Right renal pelvis (tissue), 4 donors: ENCODE data around the gene TOX2. TPM values are rescaled to one million over a fixed set of nuclear protein-coding genes. Genes with fewer than 3 reads are reported as not detected.

Experiments
- DNase-seq, 4 donors: peaks; one replicate each; pipeline ENCODE4 v3.0.0-alpha.2; 2013; ENCODE audit warnings: low read depth in 4 of 4, low spot score in 3 of 4, missing footprints in 1 of 4
- polyA plus RNA-seq, 4 donors: library from polyadenylated mRNA; unstranded; fragments of 120-200 nt; gene quantifications; one replicate each; pipeline ENCODE4 v1.2.1, GENCODE V29; 2013; ENCODE audit not compliant: insufficient read length in 4 of 4

The TOX2 gene
- polyA plus RNA-seq, 4 donors, result 3.8 to 5.1 (median 4.2) TPM

DNA sequence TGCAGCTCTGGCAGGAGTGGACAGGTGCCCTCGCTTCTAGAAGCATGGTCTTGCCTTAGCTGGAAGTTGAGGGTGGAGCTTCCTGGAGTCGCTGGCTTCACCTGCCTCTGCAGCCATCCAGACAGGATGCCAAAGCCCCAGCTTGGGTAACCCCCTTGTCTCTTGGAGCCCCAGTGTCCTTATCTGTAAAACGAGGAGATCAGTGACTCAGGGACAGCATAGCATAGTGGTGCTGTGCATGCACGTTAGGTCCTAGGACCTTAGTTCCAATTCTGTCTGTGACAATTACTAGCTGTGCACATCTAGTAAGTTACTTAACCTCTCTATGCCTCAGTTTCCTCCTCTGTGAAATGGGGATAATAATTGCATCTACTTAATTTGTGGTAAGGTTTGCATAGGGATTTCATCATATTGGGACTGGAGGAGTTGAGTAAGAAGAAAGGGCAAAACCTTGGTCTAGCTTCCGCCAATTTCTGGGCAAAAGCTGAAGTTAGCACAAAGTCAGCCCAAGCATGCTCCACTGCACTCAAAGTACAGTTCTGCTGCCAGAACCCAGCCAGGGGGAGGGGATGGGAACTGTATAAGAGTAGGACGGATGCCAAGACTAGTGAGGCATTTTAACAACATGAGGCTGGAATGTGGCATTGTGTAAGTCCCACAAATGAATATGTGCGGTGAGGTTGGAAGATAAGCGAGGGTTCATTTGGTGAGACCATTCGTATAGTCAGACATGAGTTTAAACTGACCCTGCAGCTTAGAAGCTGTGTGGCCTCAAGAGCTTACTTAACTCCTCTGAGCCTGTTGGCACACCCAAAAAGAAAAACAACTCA lies 24.5 kb downstream of the TOX2 start:
- DNase-seq, result peak in 3 of 4 donors; percentile 35 to 58 (median 45)

DNA sequence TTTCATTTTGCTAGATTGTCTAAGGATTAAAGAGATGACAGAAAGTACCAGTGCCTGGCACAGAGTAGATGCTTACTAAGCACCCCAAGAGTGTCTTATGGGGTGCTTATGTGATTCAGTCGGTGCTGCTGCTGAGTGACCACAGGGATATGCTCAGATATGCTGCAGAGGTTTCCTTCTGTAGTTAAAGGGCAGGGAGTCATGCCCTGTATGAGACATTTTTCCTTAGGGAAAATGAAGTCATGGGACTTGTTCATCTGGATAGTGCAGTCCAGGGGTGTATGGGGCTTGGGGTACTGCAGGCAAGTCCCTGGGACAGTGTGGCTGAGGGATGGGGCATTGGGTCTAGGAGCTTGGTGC lies 25.1 kb downstream of the TOX2 start:
- DNase-seq, result no peak

DNA sequence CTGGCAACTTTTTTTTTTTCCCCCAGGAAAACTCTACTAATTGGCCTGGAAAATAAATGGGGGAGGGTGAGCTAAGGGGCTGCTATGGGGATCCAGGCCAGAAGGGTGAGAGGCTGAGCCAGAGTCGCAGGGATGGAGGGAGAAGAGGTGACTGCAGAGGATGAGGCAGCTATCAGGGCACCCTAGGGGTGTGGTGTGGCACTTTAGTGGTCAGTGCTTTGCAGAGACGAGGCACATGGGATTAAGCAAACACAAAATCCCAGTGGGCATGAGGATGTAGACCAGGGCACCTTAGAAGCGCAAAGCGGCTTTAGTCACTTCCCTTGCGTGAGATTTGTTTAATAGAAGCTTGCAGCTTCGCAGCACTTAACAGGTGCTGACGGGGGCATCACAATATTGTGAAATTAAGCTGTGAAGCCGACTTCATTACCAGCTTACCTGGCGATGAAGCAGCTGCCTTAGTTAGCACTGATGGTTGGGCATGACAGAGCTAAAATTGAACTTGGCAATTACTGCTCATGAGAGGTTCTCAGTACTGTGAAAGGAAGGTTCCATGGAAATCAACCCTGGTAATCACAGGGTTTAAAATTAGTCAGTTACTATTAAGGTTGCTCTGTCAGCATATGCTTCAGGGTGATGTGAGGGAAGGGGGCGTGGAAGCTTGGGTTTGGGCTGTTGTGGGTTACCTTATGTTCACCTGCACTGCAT lies 26.0 kb downstream of the TOX2 start:
- DNase-seq, result no peak

DNA sequence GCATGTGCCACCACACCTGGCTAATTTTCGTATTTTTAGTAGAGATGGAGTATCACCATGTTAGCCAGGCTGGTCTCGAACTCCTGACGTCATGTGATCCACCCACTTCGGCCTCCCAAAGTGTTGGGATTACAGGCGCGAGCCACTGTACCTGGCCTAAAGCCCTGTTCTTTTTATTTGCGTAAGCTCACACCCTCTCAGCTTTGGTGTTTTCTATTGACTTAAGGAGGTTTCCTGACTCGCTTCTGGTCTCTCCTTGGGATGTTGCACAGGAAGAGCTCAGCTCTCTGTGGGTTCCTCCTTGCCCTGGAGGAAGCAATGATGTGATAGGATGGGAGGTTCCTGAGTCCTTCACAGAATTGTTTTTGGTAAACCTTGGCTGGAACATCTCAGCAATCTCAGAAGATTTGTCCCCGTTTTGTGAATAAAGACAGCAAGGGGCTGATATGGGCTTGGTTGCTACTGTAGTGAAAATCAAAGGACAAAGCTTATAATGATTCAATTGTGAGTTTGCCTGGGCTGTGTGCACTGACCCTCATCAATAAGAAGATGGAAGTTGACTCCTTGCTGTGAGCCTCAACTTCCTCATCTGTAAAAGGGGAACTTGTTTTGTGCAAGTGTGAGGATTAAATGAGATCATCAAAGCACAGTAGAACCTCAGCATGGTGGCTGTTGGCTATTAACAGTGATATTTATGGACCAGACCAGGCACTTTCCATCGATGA lies 27.0 kb downstream of the TOX2 start:
- DNase-seq, result no peak

DNA sequence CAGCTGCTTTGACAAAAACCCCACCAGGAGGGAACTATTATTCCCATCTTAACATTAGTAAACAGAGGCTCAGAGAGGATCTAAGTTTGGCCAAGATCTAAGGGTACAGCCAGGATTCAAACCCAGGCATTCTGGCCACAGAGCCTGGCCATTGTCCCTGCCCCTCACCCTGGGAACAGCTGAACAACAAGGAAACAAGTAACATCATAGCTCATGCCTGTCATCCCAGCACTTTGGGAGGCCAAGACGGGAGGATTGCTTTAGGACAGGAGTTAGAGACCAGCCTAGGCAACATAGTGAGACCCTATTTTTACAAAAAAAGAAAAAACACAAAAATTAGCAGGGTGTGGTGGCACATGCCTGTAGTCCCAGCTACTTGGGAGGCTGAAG lies 27.5 kb downstream of the TOX2 start:
- DNase-seq, result no peak

DNA sequence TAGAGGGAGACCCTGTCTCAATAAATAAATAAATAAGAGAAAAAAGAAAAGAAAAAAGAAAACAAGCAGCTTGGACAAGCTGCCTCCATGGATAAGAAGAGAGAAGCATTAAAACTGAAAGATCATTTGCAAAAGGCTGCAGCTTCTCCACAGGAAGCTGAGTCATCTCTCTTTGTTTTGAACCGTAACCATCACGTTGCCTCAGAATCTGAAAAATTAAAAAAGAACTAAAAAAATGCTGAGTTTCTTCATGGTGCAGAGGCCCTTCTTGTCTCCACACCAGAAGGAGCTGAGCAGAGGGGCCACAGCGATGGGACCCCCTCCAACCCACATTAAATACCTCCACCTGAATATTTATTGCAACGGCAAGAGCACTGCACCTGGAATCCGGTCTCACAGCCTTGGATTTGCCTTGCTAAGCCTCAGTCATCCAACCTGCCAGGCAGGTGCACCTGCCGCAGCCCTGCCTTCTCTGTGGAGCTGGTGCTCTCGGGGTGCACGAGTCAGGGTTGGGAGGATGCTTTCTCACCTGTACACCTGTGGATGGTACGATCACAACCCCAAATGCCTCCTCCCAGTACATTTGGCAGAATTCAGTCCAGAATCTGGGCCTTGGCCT lies 28.1 kb downstream of the TOX2 start:
- DNase-seq, result no peak

DNA sequence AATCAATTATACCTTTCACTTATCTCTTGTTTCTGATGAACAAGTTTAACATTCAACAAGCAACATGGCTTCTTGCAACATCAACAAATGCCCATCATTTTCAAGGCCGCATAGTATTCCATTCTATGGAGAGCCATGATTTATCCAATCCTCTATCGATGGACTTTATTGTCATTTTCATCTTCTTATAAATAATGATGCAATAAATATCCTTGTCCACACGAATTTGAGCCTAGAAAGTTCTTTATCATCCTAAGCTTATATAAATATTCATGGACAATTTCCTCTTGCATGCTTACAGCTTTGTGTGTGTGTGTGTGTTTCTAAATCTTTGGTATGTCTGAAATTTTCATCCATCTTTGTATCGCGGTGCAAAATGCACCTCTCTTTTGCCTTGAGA lies 29.1 kb downstream of the TOX2 start:
- DNase-seq, result no peak

DNA sequence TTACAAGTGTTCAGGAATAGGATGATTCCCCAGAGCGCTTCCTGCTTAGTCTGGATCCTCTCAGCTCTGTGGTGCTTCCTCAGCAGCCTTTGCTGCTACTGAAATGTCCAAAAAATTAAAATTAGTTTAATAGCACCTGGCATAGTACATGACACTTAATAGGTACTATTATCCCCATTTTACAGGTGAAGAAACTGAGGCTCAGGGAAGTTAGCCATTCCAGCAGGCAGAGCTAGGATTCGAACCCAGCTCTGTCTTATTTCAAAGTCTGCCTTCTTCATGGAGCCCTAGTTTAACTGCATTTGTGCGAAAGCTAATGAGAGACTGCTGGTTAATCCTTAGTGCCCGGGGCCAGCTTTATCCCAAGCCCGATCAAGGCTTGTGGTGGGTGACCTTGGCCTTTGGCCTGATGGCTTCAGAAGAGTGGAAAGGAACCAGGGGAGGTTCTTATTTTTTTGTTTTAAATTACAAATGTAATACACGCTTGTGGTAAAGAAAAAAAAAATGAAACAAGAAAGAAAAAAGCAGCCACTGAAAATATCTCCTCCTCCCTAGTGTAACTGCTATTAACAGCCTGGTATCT lies 30.1 kb downstream of the TOX2 start:
- DNase-seq, result no peak

DNA sequence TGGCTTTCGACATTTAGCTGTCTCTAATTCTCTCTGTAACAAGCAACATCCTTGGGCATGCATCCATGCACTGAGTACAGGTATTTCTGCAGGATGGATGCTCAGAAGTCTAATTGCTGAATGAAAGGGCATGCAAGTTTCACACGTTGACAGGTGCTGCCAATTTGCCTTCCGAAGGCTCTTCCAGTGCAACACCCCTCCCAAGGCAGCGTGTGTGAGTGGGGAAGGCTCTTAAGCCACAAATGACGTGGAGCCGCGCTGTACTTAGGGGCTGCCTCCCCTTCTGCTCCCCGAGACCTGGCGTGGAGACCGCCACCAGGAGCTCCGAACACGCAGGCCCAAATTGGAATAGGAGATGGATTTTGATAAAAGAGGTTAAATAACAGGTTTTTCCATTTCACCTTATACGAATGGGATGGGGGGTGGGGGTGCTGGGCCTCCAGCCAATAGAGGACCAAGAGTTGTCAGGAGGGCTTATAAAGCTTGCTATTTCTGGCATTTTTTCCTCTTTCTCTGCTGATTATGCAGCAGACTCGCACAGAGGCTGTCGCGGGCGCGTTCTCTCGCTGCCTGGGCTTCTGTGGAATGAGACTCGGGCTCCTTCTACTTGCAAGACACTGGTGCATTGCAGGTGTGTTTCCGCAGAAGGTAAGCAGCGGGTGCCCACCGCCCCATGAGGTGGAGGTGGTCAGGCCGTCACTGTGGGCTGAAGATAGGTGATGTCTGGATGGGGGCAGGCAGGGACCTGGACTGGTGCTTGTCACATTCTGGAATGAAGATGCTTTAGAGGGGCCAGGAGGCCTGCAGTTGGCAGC lies 30.9 kb downstream of the TOX2 start:
- DNase-seq, result no peak

DNA sequence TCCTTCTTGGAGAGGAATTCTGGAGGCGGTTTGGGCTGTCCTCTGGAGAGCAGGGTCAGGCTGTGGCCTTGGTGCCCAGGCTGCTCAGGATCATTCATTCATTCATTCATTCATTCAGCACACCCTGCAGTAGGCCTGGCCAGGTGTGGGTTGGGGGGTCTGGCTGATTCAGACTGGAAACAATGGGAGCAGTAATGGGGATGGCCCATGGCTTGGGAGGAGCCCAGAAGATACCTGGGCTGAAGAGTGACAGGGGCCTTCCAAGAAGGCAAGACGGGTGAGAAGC lies 31.5 kb downstream of the TOX2 start:
- no peak for DNase-seq

DNA sequence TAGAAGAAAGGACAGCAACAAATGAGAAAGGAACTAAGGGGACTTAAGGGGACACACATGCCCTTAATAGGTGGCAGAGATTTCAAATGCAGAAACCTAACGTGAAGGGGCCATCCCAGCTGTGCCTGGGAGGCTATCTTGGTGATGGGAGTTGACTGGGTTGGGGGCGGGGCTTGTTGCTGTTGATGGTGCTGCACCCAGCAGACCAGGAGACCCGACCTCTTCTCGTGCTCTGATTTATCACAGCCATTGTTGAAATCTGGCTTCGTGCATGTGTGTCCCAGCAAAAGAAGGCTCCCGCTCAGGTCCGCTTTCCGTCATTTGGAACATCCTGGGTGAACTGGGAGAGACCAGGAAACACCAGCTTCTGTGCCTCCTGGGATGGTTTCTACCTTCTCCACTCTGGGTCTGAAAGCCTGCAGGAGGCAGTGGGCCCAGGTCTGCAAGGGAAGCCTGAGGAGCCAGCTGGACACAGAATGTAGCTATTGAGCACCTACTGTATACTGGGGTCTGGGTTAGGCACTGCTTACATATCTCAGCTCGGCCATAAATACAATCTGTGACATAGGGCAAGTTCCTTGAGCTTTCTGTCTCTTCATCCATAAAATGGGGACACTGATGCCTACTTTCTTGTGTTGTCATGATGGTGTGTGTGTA lies 32.1 kb downstream of the TOX2 start:
- no peak for DNase-seq

DNA sequence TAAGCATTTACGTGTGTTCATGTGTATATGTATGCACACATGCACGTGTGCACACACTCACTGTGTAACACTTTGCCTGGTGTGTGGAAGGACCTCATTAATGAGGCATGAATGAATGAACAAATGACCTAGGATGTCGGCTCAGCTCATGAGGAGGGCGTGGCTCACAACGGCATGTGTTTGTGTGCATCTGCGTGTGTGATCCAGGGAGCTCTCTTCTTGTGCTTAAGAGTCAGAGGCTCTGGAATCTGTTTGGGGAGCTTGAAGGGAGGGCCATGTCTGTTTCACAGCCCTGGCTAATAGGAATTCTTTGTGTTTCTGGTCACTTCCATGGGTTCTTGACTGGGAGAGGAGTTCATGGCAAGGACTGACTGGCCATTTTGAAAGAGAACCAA lies 32.7 kb downstream of the TOX2 start:
- DNase-seq, result no peak

DNA sequence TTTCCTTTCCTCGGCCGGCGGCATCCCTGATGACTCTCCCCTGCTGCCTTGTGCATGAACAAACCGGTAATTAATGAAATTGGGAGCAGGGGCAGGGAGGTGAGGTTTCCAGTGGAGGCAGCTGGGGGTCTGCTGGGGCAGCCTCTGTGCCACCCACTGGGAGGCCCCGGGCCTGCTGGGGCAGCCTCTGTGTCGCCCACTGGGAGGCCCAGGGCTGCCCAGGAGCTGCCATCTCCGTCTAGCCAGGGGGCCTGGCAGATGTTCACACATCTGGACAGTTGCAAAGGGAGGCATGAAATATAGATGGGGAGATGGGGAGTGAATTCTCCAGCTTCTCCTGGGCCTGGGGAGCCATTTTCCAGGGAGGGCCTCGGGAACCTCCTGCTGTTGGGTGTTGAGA lies 33.8 kb downstream of the TOX2 start:
- DNase-seq, result no peak

DNA sequence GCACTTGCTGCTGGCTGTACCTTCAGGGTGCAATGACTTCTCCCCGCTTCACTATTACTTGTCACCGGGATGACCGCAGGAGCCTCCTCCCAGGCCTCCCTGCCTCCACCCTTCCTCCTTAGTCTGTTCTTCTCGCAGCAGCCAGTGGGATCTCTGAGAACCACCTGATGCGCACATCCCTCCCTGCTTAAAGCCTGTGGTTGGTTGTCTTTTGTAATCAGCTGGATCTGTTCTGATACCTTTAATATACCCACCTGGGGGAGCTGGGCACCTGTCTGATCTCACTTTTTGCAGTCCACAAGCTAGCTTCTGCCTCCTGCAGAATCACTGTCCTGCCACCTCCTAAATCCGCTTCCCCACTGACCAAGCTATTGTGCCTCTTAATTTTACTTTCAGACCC lies 34.6 kb downstream of the TOX2 start:
- no peak for DNase-seq

DNA sequence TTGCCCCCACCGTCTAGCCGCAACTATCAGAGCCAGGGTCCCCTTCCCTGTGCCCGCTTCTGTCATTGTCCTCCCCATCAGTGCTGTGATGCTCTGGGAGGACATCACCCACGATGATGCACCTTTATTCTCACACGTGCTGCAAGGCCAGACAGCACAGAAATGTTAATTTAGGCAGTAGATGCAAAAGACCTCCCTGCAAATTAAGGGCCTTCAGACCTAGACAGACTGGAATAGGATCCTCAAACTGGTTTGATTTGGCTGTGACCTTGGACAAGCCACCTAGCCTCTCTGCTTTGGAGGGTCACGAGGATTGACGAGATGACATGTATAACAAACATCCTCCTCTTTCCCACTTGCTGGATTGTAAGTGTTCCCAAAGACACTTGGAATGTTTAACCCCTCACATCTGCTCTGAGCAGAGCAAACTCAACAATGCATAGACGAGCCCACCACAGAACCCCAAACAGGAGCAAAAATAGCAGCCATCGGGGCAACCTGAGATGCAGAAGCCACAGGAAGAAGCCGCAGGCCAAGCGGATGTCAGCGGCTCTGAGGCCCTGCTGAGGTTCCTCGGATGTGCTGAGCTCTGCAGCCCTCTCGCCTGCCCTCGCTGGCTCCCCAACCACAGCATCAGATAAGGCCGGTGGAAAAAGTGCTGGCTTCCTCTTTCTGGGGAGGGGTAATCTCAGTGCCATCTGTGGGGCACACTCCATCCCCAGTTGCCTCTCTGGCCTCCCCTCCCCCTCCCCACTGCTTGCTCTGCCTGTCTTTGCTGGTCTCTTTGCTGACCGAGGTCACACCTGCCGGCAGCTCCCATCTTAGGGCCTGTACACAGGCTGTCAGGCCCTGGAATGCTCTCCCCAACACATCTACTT lies 35.3 kb downstream of the TOX2 start:
- DNase-seq, result no peak

DNA sequence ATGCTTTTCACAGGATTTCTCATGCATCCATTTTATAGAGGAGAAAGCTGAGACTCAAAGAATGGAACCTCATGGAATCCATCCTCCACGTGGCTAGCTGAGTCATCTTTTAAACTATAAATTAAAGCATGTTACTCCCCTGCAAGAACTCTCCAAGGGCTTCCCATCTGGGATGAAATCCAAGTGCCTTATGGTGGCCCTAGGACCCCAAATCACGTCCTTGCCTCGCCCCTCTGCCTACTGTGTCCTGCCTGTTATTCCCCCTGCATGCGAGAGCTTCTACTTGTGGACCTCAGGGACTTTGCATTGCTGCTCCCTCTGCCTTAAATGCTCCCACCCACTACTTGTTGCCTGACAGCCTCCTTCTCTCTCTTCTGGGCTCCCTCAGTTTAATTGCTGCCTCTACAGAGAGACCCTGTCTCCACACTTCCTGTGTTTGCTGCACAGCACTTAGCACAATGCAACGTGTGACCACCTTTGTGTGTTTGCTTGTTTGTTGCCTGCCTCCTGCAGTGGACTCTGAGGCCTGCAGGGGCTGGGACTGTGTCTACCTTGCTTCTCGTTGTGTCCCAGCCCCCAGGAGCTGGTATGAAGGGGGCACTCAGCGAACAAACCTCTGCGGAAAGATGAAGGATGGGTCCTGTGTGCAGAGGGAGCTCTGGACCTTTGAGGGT lies 39.4 kb downstream of the TOX2 start:
- DNase-seq, result no peak

DNA sequence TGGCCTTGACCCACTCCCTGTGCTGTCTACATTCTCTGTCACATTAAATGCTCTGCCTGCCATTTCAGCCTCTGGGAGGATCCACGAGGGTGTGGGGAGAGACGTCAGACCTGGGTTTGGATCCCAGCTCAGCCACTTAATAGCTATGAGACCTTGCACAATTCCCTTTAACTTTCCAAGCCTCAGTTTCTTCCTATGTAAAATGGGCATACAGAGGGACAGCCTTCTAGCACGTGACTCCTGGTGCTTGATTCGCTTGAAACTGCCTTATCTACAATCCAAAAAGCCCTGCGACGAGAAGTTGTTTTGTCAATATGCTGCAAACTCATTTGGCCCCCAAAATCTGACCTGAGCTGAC lies 40.0 kb downstream of the TOX2 start:
- DNase-seq, result no peak

DNA sequence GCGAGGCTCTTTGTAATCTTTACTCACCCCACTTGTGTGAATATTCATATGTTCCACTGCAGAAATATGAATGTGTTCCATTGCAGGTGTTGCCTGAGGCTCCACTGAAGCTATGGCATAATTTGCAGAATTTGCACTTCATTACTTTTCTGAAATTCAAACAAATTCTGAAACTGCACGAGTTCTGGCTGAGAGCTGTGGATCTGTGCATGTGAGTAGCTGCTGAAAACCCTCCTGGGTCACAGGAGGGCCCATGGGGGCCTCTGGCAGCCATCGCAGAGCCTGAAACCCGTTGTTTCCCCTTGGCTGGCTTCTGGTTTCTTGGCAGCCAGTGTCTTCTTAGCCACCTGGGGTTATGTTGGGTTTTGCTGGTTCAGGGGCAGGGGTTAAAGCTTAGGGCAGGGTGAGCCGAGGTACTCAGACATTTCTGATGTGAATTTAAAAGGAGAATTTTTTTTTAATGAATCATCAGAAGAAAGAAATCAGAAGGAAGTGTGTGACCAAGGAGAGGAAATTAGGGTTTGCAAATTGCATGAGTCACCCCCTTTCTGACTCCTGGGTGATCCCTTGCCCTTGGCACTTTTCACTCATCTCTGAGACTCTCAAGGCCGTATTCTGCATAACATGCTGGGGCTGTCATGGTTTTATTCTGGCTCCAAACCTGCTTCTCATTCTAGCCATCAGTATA lies 40.6 kb downstream of the TOX2 start:
- no peak for DNase-seq
